Caco-2 (cell line): ENCODE data around the gene ZNF564. TPM values are rescaled to one million over a fixed set of nuclear protein-coding genes. Genes with fewer than 3 reads are reported as not detected.

ENCODE experiments used
- BruUV-seq: library from RNA; stranded (reverse); fragments of 400-500 nt; replicated peaks from 2 replicates; lab custom pipeline; 2021; lab: Mats Ljungman, UMichigan
- CTCF ChIA-PET: fragments of 300-600 bp; sonication (Branson Sonifier 250); formaldehyde crosslinking; loops from one replicate; lab custom pipeline; 2022; ENCODE audit warnings: antibody characterized with exemption; lab: Charles Lee
- POLR2A ChIA-PET: fragments of 300-600 bp; sonication (Branson Sonifier 250); formaldehyde crosslinking; loops from one replicate; lab custom pipeline; 2022; ENCODE audit warnings: antibody characterized with exemption; lab: Charles Lee
- DNase-seq, 2 experiments: peaks; one replicate each; pipeline versions ENCODE4 v3.0.0 to v3.0.0-alpha.2; 2020 to 2022
- H3K27me3 ChIP-seq: replicated peaks from 2 replicates; pipeline ENCODE4 v1.6.0; 2011; ENCODE audit warnings: low read length; ENCODE audit not compliant: control insufficient read depth, insufficient read depth
- H3K36me3 ChIP-seq: 2 replicates; pipeline ENCODE4 v1.5.1; 2011; ENCODE audit warnings: low read length; ENCODE audit not compliant: control insufficient read depth, insufficient read depth
- H3K4me1 ChIP-seq: fragments of 250-450 bp; sonication (Bioruptor Pico); 2 replicates; pipeline ENCODE4 v1.5.1; 2020; ENCODE audit warnings: mild to moderate bottlenecking
- H3K4me3 ChIP-seq: 2 replicates; pipeline ENCODE4 v1.5.1; 2011; ENCODE audit warnings: low read depth, mild to moderate bottlenecking, control low read depth, low read length
- H3K9me3 ChIP-seq: fragments of 250-450 bp; sonication (Bioruptor Pico); 2 replicates; pipeline ENCODE4 v1.5.1; 2020; ENCODE audit warnings: mild to moderate bottlenecking, moderate library complexity
- H3K27ac Mint-ChIP-seq: one replicate; pipeline ENCODE4 v1.8.0; 2022; ENCODE audit warnings: mixed read lengths; ENCODE audit not compliant: unreplicated experiment
- H3K27me3 Mint-ChIP-seq: one replicate; pipeline ENCODE4 v1.8.0; 2022; ENCODE audit warnings: mixed read lengths; ENCODE audit not compliant: insufficient read depth, unreplicated experiment
- H3K36me3 Mint-ChIP-seq: one replicate; pipeline ENCODE4 v1.8.0; 2022; ENCODE audit warnings: mild to moderate bottlenecking, mixed read lengths; ENCODE audit not compliant: insufficient read depth, unreplicated experiment
- H3K4me1 Mint-ChIP-seq: one replicate; pipeline ENCODE4 v1.8.0; 2022; ENCODE audit warnings: low read depth, mixed read lengths; ENCODE audit not compliant: unreplicated experiment
- H3K4me3 Mint-ChIP-seq: one replicate; pipeline ENCODE4 v1.8.0; 2022; ENCODE audit warnings: mild to moderate bottlenecking, moderate library complexity, mixed read lengths; ENCODE audit not compliant: unreplicated experiment
- H3K9me3 Mint-ChIP-seq: one replicate; pipeline ENCODE4 v1.8.0; 2022; ENCODE audit warnings: mixed read lengths; ENCODE audit not compliant: unreplicated experiment
- intact Hi-C: fragments of 100-400 bp; cut with micrococcal nuclease; formaldehyde crosslinking; loops from one replicate; pipeline ENCODE4 v1.10.0; 2022; ENCODE audit not compliant: unreplicated experiment
- total RNA-seq: library from RNA; stranded (reverse); gene quantifications from 2 replicates; pipeline ENCODE4 v1.2.3, GENCODE V29; 2022
- TF ChIP-seq, protein P1 (sequence below), 2 experiments: fragments of 200-600 bp in 1 of 2; IDR thresholded peaks; 1 replicate in 1 of 2; 2 replicates in 1 of 2; pipeline versions ENCODE4 v1.5.1 to v1.8.0; 2011 to 2022; ENCODE audit warnings: antibody characterized with exemption in 1 of 2, control low read depth in 1 of 2, inconsistent platforms in 1 of 2, low read depth in 1 of 2, low read length in 1 of 2, mild to moderate bottlenecking in 1 of 2, moderate library complexity in 1 of 2; ENCODE audit not compliant: insufficient read depth in 1 of 2, severe bottlenecking in 1 of 2, unreplicated experiment in 1 of 2

ZNF564 gene
- total RNA-seq, 1 experiment from 2014 or later, result 11.6 TPM

DNA sequence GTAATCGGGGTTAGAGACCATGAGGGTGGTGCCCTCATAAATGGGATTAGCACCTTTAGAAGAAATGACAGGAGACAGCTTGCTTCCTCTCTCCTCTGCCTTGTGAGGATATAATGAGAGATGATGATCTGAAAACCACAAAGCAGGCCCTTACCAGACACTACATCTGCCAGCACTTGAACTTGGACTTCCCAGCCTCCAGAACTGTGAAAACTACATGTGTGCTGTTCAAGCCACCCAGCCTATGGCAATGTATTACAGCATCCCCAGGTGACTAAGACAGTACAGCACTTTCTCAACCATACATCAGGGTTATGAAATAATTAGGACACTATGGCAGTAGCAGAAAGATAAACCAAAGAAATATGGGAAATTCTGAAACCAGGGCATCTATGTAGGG lies 7.4 kb downstream of the ZNF564 start:
- Mint-ChIP-seq H3K9me3 (peaks cover 10% of the 10 kb centered on the region), H3K4me1 (no peaks in the 10 kb centered on the region), H3K27me3 (no peaks in the 10 kb centered on the region), H3K27ac (no peak overlapping the region), H3K36me3 (peaks cover 81% of the 10 kb centered on the region), H3K4me3 (no peak overlapping the region)
- Histone ChIP-seq H3K4me1 (no peaks in the 10 kb centered on the region), H3K36me3 (no peaks in the 10 kb centered on the region), H3K9me3 (peaks cover 7% of the 10 kb centered on the region; the same call in 1 of the 2 replicates), H3K4me3 (no peak overlapping the region), H3K27me3 (no peaks in the 10 kb centered on the region)
- ChIA-PET POLR2A (no interaction called here), CTCF (no interaction called here)
- no peak for DNase-seq
- intact Hi-C loops, result no loop called here
- no TSS peak for BruUV-seq
- TF ChIP-seq, protein P1, sequence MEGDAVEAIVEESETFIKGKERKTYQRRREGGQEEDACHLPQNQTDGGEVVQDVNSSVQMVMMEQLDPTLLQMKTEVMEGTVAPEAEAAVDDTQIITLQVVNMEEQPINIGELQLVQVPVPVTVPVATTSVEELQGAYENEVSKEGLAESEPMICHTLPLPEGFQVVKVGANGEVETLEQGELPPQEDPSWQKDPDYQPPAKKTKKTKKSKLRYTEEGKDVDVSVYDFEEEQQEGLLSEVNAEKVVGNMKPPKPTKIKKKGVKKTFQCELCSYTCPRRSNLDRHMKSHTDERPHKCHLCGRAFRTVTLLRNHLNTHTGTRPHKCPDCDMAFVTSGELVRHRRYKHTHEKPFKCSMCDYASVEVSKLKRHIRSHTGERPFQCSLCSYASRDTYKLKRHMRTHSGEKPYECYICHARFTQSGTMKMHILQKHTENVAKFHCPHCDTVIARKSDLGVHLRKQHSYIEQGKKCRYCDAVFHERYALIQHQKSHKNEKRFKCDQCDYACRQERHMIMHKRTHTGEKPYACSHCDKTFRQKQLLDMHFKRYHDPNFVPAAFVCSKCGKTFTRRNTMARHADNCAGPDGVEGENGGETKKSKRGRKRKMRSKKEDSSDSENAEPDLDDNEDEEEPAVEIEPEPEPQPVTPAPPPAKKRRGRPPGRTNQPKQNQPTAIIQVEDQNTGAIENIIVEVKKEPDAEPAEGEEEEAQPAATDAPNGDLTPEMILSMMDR (IDR thresholded peaks at IDR 0.05; ENCODE audit: insufficient read depth in 1 of 2, low read depth in 1 of 2, low read length in 1 of 2, severe bottlenecking in 1 of 2, unreplicated experiment in 1 of 2), result no peak

DNA sequence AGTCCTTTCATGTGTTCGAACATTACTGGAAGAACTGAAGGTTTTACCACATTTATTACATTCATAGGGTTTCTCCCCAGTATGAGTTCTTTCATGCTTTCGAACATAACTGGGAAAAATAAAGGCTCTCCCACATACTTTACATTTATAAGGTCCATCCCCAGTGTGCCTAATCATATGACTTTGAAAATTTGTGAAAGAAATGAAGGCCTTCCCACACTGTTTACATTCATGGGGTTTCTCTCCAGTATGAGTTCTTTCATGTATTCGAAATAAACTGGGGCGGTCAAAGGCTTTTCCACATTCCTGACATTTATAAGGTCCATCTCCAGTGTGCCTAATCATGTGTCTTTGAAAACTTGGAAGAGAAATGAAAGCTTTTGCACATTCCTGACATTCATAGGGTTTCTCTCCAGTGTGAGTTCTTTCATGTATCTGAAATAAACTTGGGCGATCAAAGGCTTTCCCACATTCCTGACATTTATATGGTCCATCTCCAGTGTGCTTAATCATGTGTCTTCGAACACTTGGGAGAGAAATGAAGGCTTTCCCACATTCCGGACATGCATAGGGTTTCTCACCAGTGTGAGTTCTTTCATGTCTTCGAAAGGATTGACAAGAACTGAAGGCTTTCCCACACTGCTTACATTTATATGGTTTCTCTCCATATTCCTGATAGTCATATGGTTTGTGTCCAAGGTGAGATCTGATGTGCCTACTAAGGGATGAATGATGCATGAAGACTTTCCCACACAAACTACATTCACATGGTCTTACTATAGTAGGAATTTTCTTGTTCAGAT lies 24.0 kb downstream of the ZNF564 start:
- peak in 1 of 2 experiments; percentile 11 for DNase-seq
- Mint-ChIP-seq H3K27ac (no peak overlapping the region), H3K36me3 (peaks cover 88% of the 10 kb centered on the region), H3K4me1 (no peaks in the 10 kb centered on the region), H3K9me3 (peaks cover 37% of the 10 kb centered on the region), H3K4me3 (no peak overlapping the region), H3K27me3 (no peaks in the 10 kb centered on the region)
- BruUV-seq, result TSS peak; percentile 21
- no peaks in the 10 kb centered on the region for H3K27me3 ChIP-seq
- no peak overlapping the region for H3K4me3 ChIP-seq
- H3K36me3 ChIP-seq, result peaks cover 22% of the 10 kb centered on the region
- H3K9me3 ChIP-seq, result peaks cover 80% of the 10 kb centered on the region
- no peaks in the 10 kb centered on the region for H3K4me1 ChIP-seq
- TF ChIP-seq, protein P1 (IDR thresholded peaks at IDR 0.05; ENCODE audit: insufficient read depth in 1 of 2, low read depth in 1 of 2, low read length in 1 of 2, severe bottlenecking in 1 of 2, unreplicated experiment in 1 of 2), result no peak
- ChIA-PET POLR2A (no interaction called here), CTCF (no interaction called here)
- intact Hi-C loops, result no loop called here

DNA sequence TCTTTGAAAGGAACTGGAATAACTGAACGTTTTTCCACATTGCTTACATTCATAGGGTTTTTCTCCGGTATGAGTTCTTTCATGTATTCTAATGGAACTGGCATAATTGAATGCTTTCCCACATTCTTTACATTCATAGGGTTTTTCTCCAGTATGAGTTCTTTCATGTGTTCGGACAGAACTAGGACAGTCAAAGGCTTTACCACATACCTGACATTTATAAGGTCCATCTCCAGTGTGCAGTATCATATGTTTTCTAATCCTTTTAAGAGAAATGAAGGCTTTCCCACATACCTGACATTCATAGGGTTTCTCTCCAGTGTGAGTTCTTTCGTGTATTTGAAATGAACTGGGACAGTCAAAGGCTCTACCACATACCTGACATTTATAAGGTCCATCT lies 24.7 kb downstream of the ZNF564 start:
- H3K4me1 ChIP-seq, result no peaks in the 10 kb centered on the region
- H3K27ac Mint-ChIP-seq, result no peak overlapping the region
- H3K4me1 Mint-ChIP-seq, result no peaks in the 10 kb centered on the region
- H3K9me3 Mint-ChIP-seq, result peaks cover 32% of the 10 kb centered on the region
- H3K27me3 ChIP-seq, result no peaks in the 10 kb centered on the region
- H3K9me3 ChIP-seq, result peaks cover 78% of the 10 kb centered on the region
- TF ChIP-seq, protein P1 (IDR thresholded peaks at IDR 0.05; ENCODE audit: insufficient read depth in 1 of 2, low read depth in 1 of 2, low read length in 1 of 2, severe bottlenecking in 1 of 2, unreplicated experiment in 1 of 2), result no peak
- peaks cover 22% of the 10 kb centered on the region for H3K36me3 ChIP-seq
- no peaks in the 10 kb centered on the region for H3K27me3 Mint-ChIP-seq
- BruUV-seq, result no TSS peak
- CTCF ChIA-PET, result no interaction called here
- intact Hi-C loops, result no loop called here
- no peak for DNase-seq
- peaks cover 82% of the 10 kb centered on the region for H3K36me3 Mint-ChIP-seq
- no peak overlapping the region for H3K4me3 Mint-ChIP-seq
- POLR2A ChIA-PET, result no interaction called here
- H3K4me3 ChIP-seq, result no peak overlapping the region
